ENCODE data around the gene JOSD1.

JOSD1 gene

GRCh38 chr22:38731703-38732161 is 31.0 kb upstream of the JOSD1 start:
- no peak overlapping the region for H3K4me2 ChIP-seq (ENCODE audit: low read length)
- no peak overlapping the region for H3K9ac ChIP-seq (ENCODE audit: low read depth, low read length)

GRCh38 chr22:38730411-38730871 is 29.7 kb upstream of the JOSD1 start:
- H3K27me3 ChIP-seq (ENCODE audit: control insufficient read depth, insufficient read depth, low read length): no peaks in the 10 kb centered on the region
- H3K4me2 ChIP-seq (ENCODE audit: low read length): no peak overlapping the region
- no peaks in the 10 kb centered on the region for H3K9me3 ChIP-seq (replicated peaks; ENCODE audit: low read length)
- H3K4me3 ChIP-seq (ENCODE audit: low read length): no peak overlapping the region
- peaks cover 8% of the 10 kb centered on the region for H3K4me1 ChIP-seq (ENCODE audit: control insufficient read depth, insufficient read depth, low read length)
- peaks cover 84% of the 10 kb centered on the region for H3K36me3 ChIP-seq (ENCODE audit: insufficient read depth, low read length)
- no peak overlapping the region for H3K9ac ChIP-seq (ENCODE audit: low read depth, low read length)

More at GRCh38 chr22:38731703-38732161, 31.0 kb upstream of the JOSD1 start:
- Histone ChIP-seq H3K9me3 (replicated peaks; ENCODE audit: low read length) (no peaks in the 10 kb centered on the region), H3K4me1 (ENCODE audit: control insufficient read depth, insufficient read depth, low read length) (peaks cover 8% of the 10 kb centered on the region), H3K4me3 (ENCODE audit: low read length) (no peak overlapping the region), H3K27me3 (ENCODE audit: control insufficient read depth, insufficient read depth, low read length) (no peaks in the 10 kb centered on the region), H3K36me3 (ENCODE audit: insufficient read depth, low read length) (peaks cover 84% of the 10 kb centered on the region)

- H3K9me3 ChIP-seq (replicated peaks; ENCODE audit: low read length): no peaks in the 10 kb centered on the region
- no peaks in the 10 kb centered on the region for H3K27me3 ChIP-seq (ENCODE audit: control insufficient read depth, insufficient read depth, low read length)
- H3K36me3 ChIP-seq (ENCODE audit: insufficient read depth, low read length): peaks cover 81% of the 10 kb centered on the region
- H3K9ac ChIP-seq (ENCODE audit: low read depth, low read length): no peak overlapping the region
- H3K4me2 ChIP-seq (ENCODE audit: low read length): no peak overlapping the region
- H3K4me1 ChIP-seq (ENCODE audit: control insufficient read depth, insufficient read depth, low read length): peaks cover 8% of the 10 kb centered on the region
- H3K4me3 ChIP-seq (ENCODE audit: low read length): no peak overlapping the region
These were observed 29.2 kb upstream of the JOSD1 start for GRCh38 chr22:38729946-38730345.

GRCh38 chr22:38728871-38729796 is 28.4 kb upstream of the JOSD1 start:
- H3K9me3 ChIP-seq (replicated peaks; ENCODE audit: low read length): no peaks in the 10 kb centered on the region
- H3K36me3 ChIP-seq (ENCODE audit: insufficient read depth, low read length): peaks cover 82% of the 10 kb centered on the region
- no peak overlapping the region for H3K9ac ChIP-seq (ENCODE audit: low read depth, low read length)
- H3K27me3 ChIP-seq (ENCODE audit: control insufficient read depth, insufficient read depth, low read length): no peaks in the 10 kb centered on the region
- peaks cover 7% of the 10 kb centered on the region for H3K4me1 ChIP-seq (ENCODE audit: control insufficient read depth, insufficient read depth, low read length)
- H3K4me3 ChIP-seq (ENCODE audit: low read length): no peak overlapping the region
- no peak overlapping the region for H3K4me2 ChIP-seq (ENCODE audit: low read length)

- H3K4me1 ChIP-seq (ENCODE audit: control insufficient read depth, insufficient read depth, low read length): no peaks in the 10 kb centered on the region
- H3K9ac ChIP-seq (ENCODE audit: low read depth, low read length): no peak overlapping the region
- H3K4me3 ChIP-seq (ENCODE audit: low read length): no peak overlapping the region
- H3K27me3 ChIP-seq (ENCODE audit: control insufficient read depth, insufficient read depth, low read length): no peaks in the 10 kb centered on the region
- H3K9me3 ChIP-seq (replicated peaks; ENCODE audit: low read length): no peaks in the 10 kb centered on the region
- H3K36me3 ChIP-seq (ENCODE audit: insufficient read depth, low read length): peaks cover 80% of the 10 kb centered on the region
- no peak overlapping the region for H3K4me2 ChIP-seq (ENCODE audit: low read length)
These were observed 27.0 kb upstream of the JOSD1 start for GRCh38 chr22:38727530-38728451.

- no peak overlapping the region for H3K9ac ChIP-seq (ENCODE audit: low read depth, low read length)
- H3K27me3 ChIP-seq (ENCODE audit: control insufficient read depth, insufficient read depth, low read length): no peaks in the 10 kb centered on the region
- no peaks in the 10 kb centered on the region for H3K9me3 ChIP-seq (replicated peaks; ENCODE audit: low read length)
- no peak overlapping the region for H3K4me2 ChIP-seq (ENCODE audit: low read length)
- peaks cover 85% of the 10 kb centered on the region for H3K36me3 ChIP-seq (ENCODE audit: insufficient read depth, low read length)
- no peak overlapping the region for H3K4me3 ChIP-seq (ENCODE audit: low read length)
- no peaks in the 10 kb centered on the region for H3K4me1 ChIP-seq (ENCODE audit: control insufficient read depth, insufficient read depth, low read length)
These were observed 26.4 kb upstream of the JOSD1 start for GRCh38 chr22:38727123-38727522.

- Histone ChIP-seq H3K4me1 (ENCODE audit: control insufficient read depth, insufficient read depth, low read length) (no peaks in the 10 kb centered on the region), H3K9ac (ENCODE audit: low read depth, low read length) (no peak overlapping the region), H3K4me3 (ENCODE audit: low read length) (no peak overlapping the region), H3K9me3 (replicated peaks; ENCODE audit: low read length) (no peaks in the 10 kb centered on the region), H3K36me3 (ENCODE audit: insufficient read depth, low read length) (peaks cover 84% of the 10 kb centered on the region), H3K27me3 (ENCODE audit: control insufficient read depth, insufficient read depth, low read length) (no peaks in the 10 kb centered on the region), H3K4me2 (ENCODE audit: low read length) (no peak overlapping the region)
These were observed 25.3 kb upstream of the JOSD1 start for GRCh38 chr22:38725900-38726655.

- Histone ChIP-seq H3K4me2 (ENCODE audit: low read length) (no peak overlapping the region), H3K4me1 (ENCODE audit: control insufficient read depth, insufficient read depth, low read length) (no peaks in the 10 kb centered on the region), H3K9me3 (replicated peaks; ENCODE audit: low read length) (no peaks in the 10 kb centered on the region), H3K9ac (ENCODE audit: low read depth, low read length) (no peak overlapping the region), H3K4me3 (ENCODE audit: low read length) (no peak overlapping the region), H3K36me3 (ENCODE audit: insufficient read depth, low read length) (peaks cover 78% of the 10 kb centered on the region), H3K27me3 (ENCODE audit: control insufficient read depth, insufficient read depth, low read length) (no peaks in the 10 kb centered on the region)
These were observed 24.3 kb upstream of the JOSD1 start for GRCh38 chr22:38724926-38725571.

GRCh38 chr22:38724176-38724575 is 23.4 kb upstream of the JOSD1 start:
- Histone ChIP-seq H3K9me3 (replicated peaks; ENCODE audit: low read length) (no peaks in the 10 kb centered on the region), H3K36me3 (ENCODE audit: insufficient read depth, low read length) (peaks cover 70% of the 10 kb centered on the region)

GRCh38 chr22:38721551-38721950 is 20.8 kb upstream of the JOSD1 start:
- no peak overlapping the region for H3K9ac ChIP-seq (ENCODE audit: low read depth, low read length)
- H3K4me3 ChIP-seq (ENCODE audit: low read length): no peak overlapping the region
- H3K4me1 ChIP-seq (ENCODE audit: control insufficient read depth, insufficient read depth, low read length): peaks cover 19% of the 10 kb centered on the region
- no peak overlapping the region for H3K4me2 ChIP-seq (ENCODE audit: low read length)
- H3K9me3 ChIP-seq (replicated peaks; ENCODE audit: low read length): no peaks in the 10 kb centered on the region
- peaks cover 52% of the 10 kb centered on the region for H3K36me3 ChIP-seq (ENCODE audit: insufficient read depth, low read length)
- H3K27me3 ChIP-seq (ENCODE audit: control insufficient read depth, insufficient read depth, low read length): no peaks in the 10 kb centered on the region

More at GRCh38 chr22:38724176-38724575, 23.4 kb upstream of the JOSD1 start:
- peaks cover 6% of the 10 kb centered on the region for H3K4me1 ChIP-seq (ENCODE audit: control insufficient read depth, insufficient read depth, low read length)
- H3K4me2 ChIP-seq (ENCODE audit: low read length): no peak overlapping the region
- H3K27me3 ChIP-seq (ENCODE audit: control insufficient read depth, insufficient read depth, low read length): no peaks in the 10 kb centered on the region
- H3K9ac ChIP-seq (ENCODE audit: low read depth, low read length): no peak overlapping the region
- no peak overlapping the region for H3K4me3 ChIP-seq (ENCODE audit: low read length)

Measured in skeletal muscle satellite cell (primary cell).